ENCODE results near the gene SLIT1. TPM values are rescaled to one million over a fixed set of nuclear protein-coding genes. Genes with fewer than 3 reads are reported as not detected.

The SLIT1 gene
- total RNA-seq, 2 donors from 2014 or later: 0.14 to 0.35 TPM

GRCh38 chr10:97200616-97201015 lies 14.9 kb upstream of the SLIT1 start:
- Histone ChIP-seq H3K27ac (no peak overlapping the region), H3K4me3 (no peak overlapping the region), H3K27me3 (replicated peaks; ENCODE audit: insufficient read depth) (peaks cover 4% of the 10 kb centered on the region), H3K36me3 (no peaks in the 10 kb centered on the region), H3K4me1 (ENCODE audit: control insufficient read depth in 1 of 2, low read depth in 2 of 2) (peaks cover 3 to 10% of the 10 kb centered on the region in 2 donors), H3K9me3 (no peaks in the 10 kb centered on the region)
- ATAC-seq (ENCODE audit: insufficient number of reproducible peaks, low FRiP score, low read depth) (no peak), DNase-seq (ENCODE audit: low spot score) (no peak)
- TF ChIP-seq, protein P1, sequence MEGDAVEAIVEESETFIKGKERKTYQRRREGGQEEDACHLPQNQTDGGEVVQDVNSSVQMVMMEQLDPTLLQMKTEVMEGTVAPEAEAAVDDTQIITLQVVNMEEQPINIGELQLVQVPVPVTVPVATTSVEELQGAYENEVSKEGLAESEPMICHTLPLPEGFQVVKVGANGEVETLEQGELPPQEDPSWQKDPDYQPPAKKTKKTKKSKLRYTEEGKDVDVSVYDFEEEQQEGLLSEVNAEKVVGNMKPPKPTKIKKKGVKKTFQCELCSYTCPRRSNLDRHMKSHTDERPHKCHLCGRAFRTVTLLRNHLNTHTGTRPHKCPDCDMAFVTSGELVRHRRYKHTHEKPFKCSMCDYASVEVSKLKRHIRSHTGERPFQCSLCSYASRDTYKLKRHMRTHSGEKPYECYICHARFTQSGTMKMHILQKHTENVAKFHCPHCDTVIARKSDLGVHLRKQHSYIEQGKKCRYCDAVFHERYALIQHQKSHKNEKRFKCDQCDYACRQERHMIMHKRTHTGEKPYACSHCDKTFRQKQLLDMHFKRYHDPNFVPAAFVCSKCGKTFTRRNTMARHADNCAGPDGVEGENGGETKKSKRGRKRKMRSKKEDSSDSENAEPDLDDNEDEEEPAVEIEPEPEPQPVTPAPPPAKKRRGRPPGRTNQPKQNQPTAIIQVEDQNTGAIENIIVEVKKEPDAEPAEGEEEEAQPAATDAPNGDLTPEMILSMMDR (IDR thresholded peaks at IDR 0.05): no peak

DNA sequence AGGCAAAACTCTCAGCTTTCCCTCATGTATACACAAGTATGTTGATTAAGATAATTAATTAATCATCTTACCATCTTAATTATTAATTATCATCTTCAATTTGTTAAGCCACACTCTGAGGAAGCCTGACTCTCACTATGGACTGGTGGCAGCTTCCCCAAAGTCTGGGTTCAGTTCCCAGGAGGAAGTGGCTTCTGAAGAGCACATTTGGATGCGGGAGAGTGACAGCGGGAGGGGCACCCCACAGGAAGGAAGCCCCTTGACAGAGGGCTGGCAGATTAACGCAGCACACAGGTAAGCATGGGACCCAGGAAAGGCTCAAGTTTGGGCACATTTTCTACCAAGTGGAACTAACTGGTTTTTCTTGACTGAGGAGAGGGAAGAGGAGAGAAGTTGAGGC lies 13.4 kb upstream of the SLIT1 start:
- peaks cover 4% of the 10 kb centered on the region for H3K27me3 ChIP-seq (replicated peaks; ENCODE audit: insufficient read depth)
- TF ChIP-seq, protein P1 (IDR thresholded peaks at IDR 0.05): no peak
- no peak overlapping the region for H3K4me3 ChIP-seq
- DNase-seq (ENCODE audit: low spot score): no peak
- H3K36me3 ChIP-seq: no peaks in the 10 kb centered on the region
- peaks cover 4 to 13% of the 10 kb centered on the region in 2 donors for H3K4me1 ChIP-seq (ENCODE audit: control insufficient read depth in 1 of 2, low read depth in 2 of 2)
- no peak overlapping the region for H3K27ac ChIP-seq
- H3K9me3 ChIP-seq: no peaks in the 10 kb centered on the region
- ATAC-seq (ENCODE audit: insufficient number of reproducible peaks, low FRiP score, low read depth): no peak

DNA sequence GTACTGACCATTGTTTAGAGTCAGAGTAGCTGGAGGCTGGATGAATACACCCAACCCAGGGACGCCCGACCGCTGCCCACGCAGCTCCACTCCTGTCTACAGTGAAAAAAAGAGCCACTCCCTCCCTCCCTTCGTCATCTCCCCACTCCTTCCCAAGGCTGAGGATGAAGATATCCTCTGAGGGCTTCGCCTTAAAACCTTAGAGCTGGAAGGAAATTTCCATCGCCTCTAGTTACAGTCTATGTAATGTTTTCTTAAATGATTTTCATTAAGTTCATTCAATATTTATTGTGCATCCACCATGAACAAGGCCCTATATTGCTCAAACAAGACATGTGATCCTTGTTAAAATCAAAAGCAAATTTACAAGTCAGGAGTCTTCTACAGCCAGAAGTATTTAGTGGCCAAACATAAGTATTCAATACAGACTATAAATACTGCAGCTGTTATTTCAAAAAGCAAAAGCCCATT lies 11.3 kb upstream of the SLIT1 start:
- TF ChIP-seq, protein P1 (IDR thresholded peaks at IDR 0.05): no peak
- H3K9me3 ChIP-seq: no peaks in the 10 kb centered on the region
- ATAC-seq (ENCODE audit: insufficient number of reproducible peaks, low FRiP score, low read depth) (no peak), DNase-seq (ENCODE audit: low spot score) (no peak)
- H3K27ac ChIP-seq: no peak overlapping the region
- H3K27me3 ChIP-seq (replicated peaks; ENCODE audit: insufficient read depth): peaks cover 4% of the 10 kb centered on the region
- peaks cover 4 to 13% of the 10 kb centered on the region in 2 donors for H3K4me1 ChIP-seq (ENCODE audit: control insufficient read depth in 1 of 2, low read depth in 2 of 2)
- no peak overlapping the region for H3K4me3 ChIP-seq
- no peaks in the 10 kb centered on the region for H3K36me3 ChIP-seq

- Histone ChIP-seq H3K27ac (no peak overlapping the region), H3K27me3 (replicated peaks; ENCODE audit: insufficient read depth) (peaks cover 4% of the 10 kb centered on the region), H3K36me3 (no peaks in the 10 kb centered on the region), H3K4me1 (ENCODE audit: control insufficient read depth in 1 of 2, low read depth in 2 of 2) (peaks cover 4 to 13% of the 10 kb centered on the region in 2 donors), H3K9me3 (no peaks in the 10 kb centered on the region), H3K4me3 (peak overlapping the region; percentile 69)
- DNase-seq (ENCODE audit: low spot score): no peak
- TF ChIP-seq, protein P1 (IDR thresholded peaks at IDR 0.05): peak; percentile 54
- ATAC-seq (ENCODE audit: insufficient number of reproducible peaks, low FRiP score, low read depth): no peak
Measured at GRCh38 chr10:97196223-97197029, 10.7 kb upstream of the SLIT1 start.

GRCh38 chr10:97195706-97196222 lies 10.0 kb upstream of the SLIT1 start:
- Histone ChIP-seq H3K4me1 (ENCODE audit: control insufficient read depth in 1 of 2, low read depth in 2 of 2) (peaks cover 4 to 13% of the 10 kb centered on the region in 2 donors), H3K4me3 (peak overlapping the region; percentile 69), H3K9me3 (no peaks in the 10 kb centered on the region), H3K36me3 (no peaks in the 10 kb centered on the region), H3K27ac (no peak overlapping the region), H3K27me3 (replicated peaks; ENCODE audit: insufficient read depth) (peaks cover 4% of the 10 kb centered on the region)
- TF ChIP-seq, protein P1 (IDR thresholded peaks at IDR 0.05): no peak
- ATAC-seq (ENCODE audit: insufficient number of reproducible peaks, low FRiP score, low read depth): no peak
- DNase-seq (ENCODE audit: low spot score): no peak
